Coronary artery (tissue), 2 donors: ENCODE measurements around the gene ZNF789.

Experiments used
- DNase-seq: peaks from one replicate; pipeline ENCODE4 v3.0.0-alpha.2; 2017; ENCODE audit warnings: low spot score
- H3K27ac ChIP-seq, 2 donors: fragments of 200-600 bp; sonication (generic); one replicate each; pipeline ENCODE4 v1.5.1; 2016 to 2019
- H3K4me3 ChIP-seq: fragments of 200-600 bp; sonication (generic); 2 replicates; pipeline ENCODE4 v1.5.1; 2016; ENCODE audit warnings: mild to moderate bottlenecking, moderate library complexity
- CTCF ChIP-seq: fragments of 200-600 bp; sonication (generic); IDR thresholded peaks from one replicate; pipeline ENCODE4 v1.5.1; 2019; ENCODE audit warnings: antibody characterized with exemption

The ZNF789 gene

DNA sequence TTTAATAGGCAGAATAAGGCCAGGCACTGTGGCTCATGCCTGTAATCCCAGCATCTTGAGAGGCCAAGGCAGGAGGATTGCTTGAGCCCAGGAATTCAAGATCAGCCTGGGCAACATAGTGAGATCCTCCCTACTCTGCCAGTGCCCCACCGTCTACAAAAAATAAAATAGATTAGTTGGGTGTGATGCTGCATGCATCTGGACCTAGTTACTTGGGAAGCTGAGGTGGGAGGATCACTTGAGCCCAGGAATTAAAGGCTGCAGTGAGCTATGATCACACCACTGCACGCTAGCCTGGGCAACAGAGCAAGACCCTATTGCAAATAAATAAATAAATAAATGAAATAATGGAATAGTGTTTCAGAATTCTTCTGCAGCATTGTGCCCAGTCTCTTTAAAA, 63.0 kb downstream of the ZNF789 start:
- TF ChIP-seq CTCF, result no peak

More for the DNA sequence above, 63.0 kb downstream of the ZNF789 start:
- no peak for DNase-seq
- H3K4me3 ChIP-seq, result no peak overlapping the region
- no peak overlapping the region for H3K27ac ChIP-seq
